H9 (cell line): ENCODE results near the gene OR9K2. TPM values are rescaled to one million over a fixed set of nuclear protein-coding genes. Genes with fewer than 3 reads are reported as not detected.

ENCODE experiments used
- DNase-seq: peaks from one replicate; pipeline ENCODE4 v3.0.0-alpha.2; 2017
- H2AFZ ChIP-seq: one replicate; pipeline ENCODE4 v1.6.1; 2013; ENCODE audit warnings: mild to moderate bottlenecking, low read length, control low read depth, moderate library complexity
- H2AK5ac ChIP-seq: 2 replicates; pipeline ENCODE4 v1.6.1; 2013; ENCODE audit warnings: low read length, control low read depth, mixed read lengths; ENCODE audit not compliant: insufficient read length
- H2BK120ac ChIP-seq: one replicate; pipeline ENCODE4 v1.6.1; 2013; ENCODE audit warnings: low read depth, mild to moderate bottlenecking, low read length, control low read depth, inconsistent platforms; ENCODE audit not compliant: poor library complexity, severe bottlenecking
- H2BK12ac ChIP-seq: 2 replicates; pipeline ENCODE4 v1.6.1; 2013; ENCODE audit warnings: low read length, control low read depth, mixed read lengths, low read depth; ENCODE audit not compliant: insufficient read length
- H2BK15ac ChIP-seq: 2 replicates; pipeline ENCODE4 v1.6.1; 2013; ENCODE audit warnings: low read depth, low read length, control low read depth
- H2BK20ac ChIP-seq: one replicate; pipeline ENCODE4 v1.6.1; 2013; ENCODE audit warnings: low read depth, mild to moderate bottlenecking, low read length, control low read depth, inconsistent platforms; ENCODE audit not compliant: poor library complexity, severe bottlenecking
- H2BK5ac ChIP-seq: 2 replicates; pipeline ENCODE4 v1.6.1; 2013; ENCODE audit warnings: low read length, control low read depth, mixed read lengths; ENCODE audit not compliant: insufficient read length
- H3K14ac ChIP-seq: 2 replicates; pipeline ENCODE4 v1.6.1; 2013; ENCODE audit warnings: low read length, control low read depth; ENCODE audit not compliant: insufficient read depth
- H3K18ac ChIP-seq: 2 replicates; pipeline ENCODE4 v1.6.1; 2013; ENCODE audit warnings: low read depth, mild to moderate bottlenecking, mixed read lengths, low read length, control low read depth; ENCODE audit not compliant: insufficient read length
- H3K23ac ChIP-seq: 2 replicates; pipeline ENCODE4 v1.6.1; 2013; ENCODE audit warnings: low read length, control low read depth, mixed read lengths, low read depth; ENCODE audit not compliant: insufficient read length
- H3K23me2 ChIP-seq: 2 replicates; pipeline ENCODE4 v1.6.1; 2013; ENCODE audit warnings: low read depth, mild to moderate bottlenecking, mixed read lengths, low read length, control low read depth; ENCODE audit not compliant: insufficient read length, poor library complexity, severe bottlenecking
- H3K27ac ChIP-seq: 2 replicates; pipeline ENCODE4 v1.5.1; 2013; ENCODE audit warnings: low read length, control low read depth, mixed read lengths, low read depth; ENCODE audit not compliant: insufficient read length
- H3K27me3 ChIP-seq: 2 replicates; pipeline ENCODE4 v1.6.1; 2013; ENCODE audit warnings: low read length, control low read depth, inconsistent platforms; ENCODE audit not compliant: insufficient read depth
- H3K4ac ChIP-seq: 2 replicates; pipeline ENCODE4 v1.6.1; 2013; ENCODE audit warnings: low read depth, mild to moderate bottlenecking, control low read depth, inconsistent platforms, low read length, moderate library complexity
- H3K4me1 ChIP-seq: 2 replicates; pipeline ENCODE4 v1.6.1; 2013; ENCODE audit warnings: low read length, control low read depth, inconsistent platforms; ENCODE audit not compliant: insufficient read depth
- H3K4me2 ChIP-seq: 2 replicates; pipeline ENCODE4 v1.6.1; 2013; ENCODE audit warnings: low read length, control low read depth, mixed read lengths; ENCODE audit not compliant: insufficient read length, insufficient read depth
- H3K56ac ChIP-seq: 2 replicates; pipeline ENCODE4 v1.6.1; 2013; ENCODE audit warnings: low read depth, mild to moderate bottlenecking, mixed read lengths, low read length, control low read depth; ENCODE audit not compliant: insufficient read length
- H3K79me1 ChIP-seq: 2 replicates; pipeline ENCODE4 v1.6.1; 2013; ENCODE audit warnings: low read depth, mild to moderate bottlenecking, moderate library complexity, low read length, control low read depth, inconsistent platforms; ENCODE audit not compliant: insufficient read depth, poor library complexity, severe bottlenecking
- H3K79me2 ChIP-seq: 2 replicates; pipeline ENCODE4 v1.6.1; 2013; ENCODE audit warnings: low read length, control low read depth, inconsistent platforms; ENCODE audit not compliant: insufficient read depth
- H3K9ac ChIP-seq: 2 replicates; pipeline ENCODE4 v1.6.1; 2013; ENCODE audit warnings: low read length, control low read depth, mixed read lengths; ENCODE audit not compliant: insufficient read length; ENCODE audit errors: extremely low read depth
- H3K9me3 ChIP-seq: one replicate; pipeline ENCODE4 v1.6.1; 2013; ENCODE audit warnings: low read depth, low read length, inconsistent platforms; ENCODE audit not compliant: control insufficient read depth
- H3T11ph ChIP-seq: one replicate; pipeline ENCODE4 v1.6.1; 2013; ENCODE audit warnings: mild to moderate bottlenecking, low read length, control low read depth, inconsistent platforms
- H4K20me1 ChIP-seq: one replicate; pipeline ENCODE4 v1.6.1; 2013; ENCODE audit not compliant: control insufficient read depth, insufficient read length, insufficient read depth
- H4K5ac ChIP-seq: 2 replicates; pipeline ENCODE4 v1.6.1; 2013; ENCODE audit warnings: low read depth, mild to moderate bottlenecking, mixed read lengths, low read length, control low read depth; ENCODE audit not compliant: insufficient read length
- H4K8ac ChIP-seq: replicated peaks from 2 replicates; pipeline ENCODE4 v1.6.1; 2013; ENCODE audit warnings: low read length, control low read depth, mixed read lengths, low read depth; ENCODE audit not compliant: insufficient read length
- H4K91ac ChIP-seq: 2 replicates; pipeline ENCODE4 v1.6.1; 2013; ENCODE audit warnings: low read depth, mild to moderate bottlenecking, moderate library complexity, mixed read lengths, low read length, control low read depth; ENCODE audit not compliant: insufficient read length
- H3K27ac Mint-ChIP-seq, 3 experiments: 2 replicates in 2 of 3; 3 replicates in 1 of 3; pipeline ENCODE4 v1.8.0; 2020 to 2021; ENCODE audit warnings: mixed read lengths in 3 of 3, mild to moderate bottlenecking in 1 of 3, moderate library complexity in 1 of 3
- H3K27me3 Mint-ChIP-seq: 2 replicates; pipeline ENCODE4 v1.8.0; 2021; ENCODE audit warnings: low read depth, mild to moderate bottlenecking, moderate library complexity, mixed read lengths
- H3K36me3 Mint-ChIP-seq, 3 experiments: 2 replicates in 2 of 3; 3 replicates in 1 of 3; pipeline ENCODE4 v1.8.0; 2020 to 2021; ENCODE audit warnings: low read depth in 3 of 3, mixed read lengths in 3 of 3; ENCODE audit not compliant: insufficient read depth in 1 of 3
- H3K4me1 Mint-ChIP-seq, 2 experiments: 2 replicates each; pipeline ENCODE4 v1.8.0; 2020; ENCODE audit warnings: mixed read lengths in 2 of 2
- H3K4me3 Mint-ChIP-seq, 2 experiments: 2 replicates in 1 of 2; 3 replicates in 1 of 2; pipeline ENCODE4 v1.8.0; 2020 to 2021; ENCODE audit warnings: mild to moderate bottlenecking in 2 of 2, mixed read lengths in 2 of 2, moderate library complexity in 1 of 2
- H3K9me3 Mint-ChIP-seq, 2 experiments: 2 replicates in 1 of 2; 3 replicates in 1 of 2; pipeline ENCODE4 v1.8.0; 2020; ENCODE audit warnings: mild to moderate bottlenecking in 2 of 2, mixed read lengths in 2 of 2, moderate library complexity in 1 of 2
- CTCF ChIP-seq: fragments of 200-600 bp; sonication (generic); conservative IDR thresholded peaks from 3 replicates; pipeline ENCODE4 v1.8.0; 2021; ENCODE audit warnings: antibody characterized with exemption, mild to moderate bottlenecking
- WGBS: extraction: QIAGEN DNeasy Blood & Tissue Kit; methylation state at CpG from one replicate; pipeline ENCODE4 v1.1.7; 2013; ENCODE audit warnings: missing lambda C conversion rate, low lambda C conversion rate, mixed read lengths; ENCODE audit not compliant: insufficient read length; ENCODE audit errors: extremely low coverage; 5-methylcytosine and 5-hydroxymethylcytosine counted together
- total RNA-seq: library from RNA; stranded (reverse); gene quantifications from 2 replicates; pipeline ENCODE4 v1.2.1, GENCODE V29; 2021

The OR9K2 gene
- total RNA-seq, 1 experiment from 2014 or later = not detected

GRCh38 chr12:55116152-55116551, 10.1 kb upstream of the OR9K2 start:
- no peak overlapping the region for H3K9ac ChIP-seq

More at GRCh38 chr12:55116152-55116551, 10.1 kb upstream of the OR9K2 start:
- Histone ChIP-seq H3K27me3 (no peaks in the 10 kb centered on the region), H2BK120ac (no peak overlapping the region), H2BK12ac (no peak overlapping the region), H3K4me1 (no peaks in the 10 kb centered on the region), H2BK5ac (no peak overlapping the region), H3K23me2 (no peaks in the 10 kb centered on the region), H2AK5ac (no peak overlapping the region), H3K56ac (no peak overlapping the region), H4K5ac (no peak overlapping the region), H4K8ac (no peak overlapping the region), H2AFZ (no peak overlapping the region), H2BK20ac (no peak overlapping the region), H3K4me2 (no peak overlapping the region), H3K9me3 (no peaks in the 10 kb centered on the region), H3K79me1 (no peaks in the 10 kb centered on the region), H3K79me2 (no peaks in the 10 kb centered on the region), H4K20me1 (no peaks in the 10 kb centered on the region), H2BK15ac (no peak overlapping the region), H3K14ac (no peak overlapping the region), H3K27ac (no peak overlapping the region), H3K4ac (no peak overlapping the region), H4K91ac (no peak overlapping the region), H3T11ph (no peak overlapping the region), H3K18ac (no peak overlapping the region), H3K23ac (no peak overlapping the region)
- no peak overlapping the region for H3K27ac Mint-ChIP-seq
- H3K9me3 Mint-ChIP-seq = peaks cover 0 to 3% of the 10 kb centered on the region in 2 experiments; a peak in 4 of 5 replicates
- DNase-seq = no peak
- H3K4me1 Mint-ChIP-seq = peaks cover 6 to 8% of the 10 kb centered on the region in 2 experiments
- H3K27me3 Mint-ChIP-seq = no peaks in the 10 kb centered on the region
- no peaks in the 10 kb centered on the region for H3K36me3 Mint-ChIP-seq
- H3K4me3 Mint-ChIP-seq = no peak overlapping the region
- TF ChIP-seq CTCF = no peak
- no CpG with 5 or more reads among the region's 1 CpG for WGBS
